ENCODE data around the gene FAIM2. TPM values are rescaled to one million over a fixed set of nuclear protein-coding genes. Genes with fewer than 3 reads are reported as not detected.

The FAIM2 gene
- polyA plus RNA-seq, 1 donor from 2014 or later, result 5.3 TPM

DNA sequence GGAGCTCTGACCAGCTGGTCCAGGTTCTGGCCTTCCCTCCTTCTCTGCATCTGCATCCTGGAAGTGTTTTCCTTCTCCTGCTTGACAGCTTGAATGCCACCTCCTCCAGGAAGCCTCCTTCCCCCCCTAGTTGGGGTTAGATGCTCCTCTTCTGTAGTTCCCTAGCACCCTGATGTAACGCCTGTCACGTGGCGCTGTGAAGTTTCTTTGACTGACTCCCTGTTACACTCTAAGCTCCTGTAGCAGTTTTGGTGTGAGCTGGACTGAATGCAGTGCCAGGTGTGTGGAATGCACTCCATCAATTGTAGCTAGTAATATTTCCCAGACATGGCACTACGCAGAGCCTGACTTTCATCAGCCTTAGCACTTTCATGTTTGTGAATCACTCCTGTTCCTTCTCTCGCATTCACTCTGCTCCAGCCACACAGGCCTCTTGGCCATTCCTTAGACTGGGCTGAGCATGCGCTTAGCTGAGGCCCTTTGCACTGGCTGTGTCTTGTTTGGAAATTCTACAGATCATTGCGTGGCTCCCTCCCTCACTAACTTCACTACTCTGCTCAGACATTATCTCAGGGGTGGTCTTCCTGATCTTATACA lies 2.1 kb upstream of the FAIM2 start:
- H3K4me2 ChIP-seq (ENCODE audit: low read length), result no peak overlapping the region
- no peak overlapping the region for H3K4me3 ChIP-seq (ENCODE audit: low read length)
- no peak overlapping the region for H3K27ac ChIP-seq (ENCODE audit: low read length)
- no peaks in the 10 kb centered on the region for H3F3A ChIP-seq (ENCODE audit: insufficient read depth, low read length, poor library complexity, severe bottlenecking)
- H3K27me3 ChIP-seq (ENCODE audit: insufficient read depth, low read depth, low read length), result no peaks in the 10 kb centered on the region
- no peaks in the 10 kb centered on the region for H4K20me1 ChIP-seq (ENCODE audit: insufficient read depth)
- H2AFZ ChIP-seq (ENCODE audit: low read depth, low read length), result no peak overlapping the region
- no peaks in the 10 kb centered on the region for H3K9me3 ChIP-seq (ENCODE audit: low read length)
- no peaks in the 10 kb centered on the region for H3K36me3 ChIP-seq (ENCODE audit: insufficient read depth, low read length)
- TF ChIP-seq EP300 (conservative IDR thresholded peaks at IDR 0.05; ENCODE audit: poor library complexity, severe bottlenecking) (no peak), REST (IDR thresholded peaks at IDR 0.05; ENCODE audit: borderline replicate concordance) (no peak), CTCF (IDR thresholded peaks at IDR 0.05; ENCODE audit: poor library complexity, severe bottlenecking) (no peak), MXI1 (conservative IDR thresholded peaks at IDR 0.05; ENCODE audit: poor library complexity, severe bottlenecking) (no peak), POLR2AphosphoS5 (IDR thresholded peaks at IDR 0.05) (no peak), SMC3 (conservative IDR thresholded peaks at IDR 0.05; ENCODE audit: poor library complexity) (no peak), RAD21 (conservative IDR thresholded peaks at IDR 0.05) (no peak), TAF1 (IDR thresholded peaks at IDR 0.05; ENCODE audit: low read depth) (no peak), EZH2 (IDR thresholded peaks at IDR 0.05; ENCODE audit: borderline replicate concordance, insufficient read depth, low read length, poor library complexity, severe bottlenecking) (no peak)
- H3K9ac ChIP-seq (ENCODE audit: low read length), result no peak overlapping the region
- H3K79me2 ChIP-seq (replicated peaks; ENCODE audit: insufficient read depth, low read length), result no peaks in the 10 kb centered on the region
- H3K9me2 ChIP-seq (ENCODE audit: insufficient read depth, low read length), result no peaks in the 10 kb centered on the region

GRCh38 chr12:49904601-49905000 lies 901 bp upstream of the FAIM2 start:
- H3K27me3 ChIP-seq (ENCODE audit: insufficient read depth, low read depth, low read length), result no peaks in the 10 kb centered on the region
- peak overlapping the region; percentile 52 for H3K27ac ChIP-seq (ENCODE audit: low read length)
- H2AFZ ChIP-seq (ENCODE audit: low read depth, low read length), result peak overlapping the region; percentile 51
- TF ChIP-seq REST (IDR thresholded peaks at IDR 0.05; ENCODE audit: borderline replicate concordance) (no peak), EZH2 (IDR thresholded peaks at IDR 0.05; ENCODE audit: borderline replicate concordance, insufficient read depth, low read length, poor library complexity, severe bottlenecking) (no peak), EP300 (conservative IDR thresholded peaks at IDR 0.05; ENCODE audit: poor library complexity, severe bottlenecking) (no peak), TAF1 (IDR thresholded peaks at IDR 0.05; ENCODE audit: low read depth) (no peak), SMC3 (conservative IDR thresholded peaks at IDR 0.05; ENCODE audit: poor library complexity) (no peak), MXI1 (conservative IDR thresholded peaks at IDR 0.05; ENCODE audit: poor library complexity, severe bottlenecking) (no peak), POLR2AphosphoS5 (IDR thresholded peaks at IDR 0.05) (no peak), CTCF (IDR thresholded peaks at IDR 0.05; ENCODE audit: poor library complexity, severe bottlenecking) (no peak), RAD21 (conservative IDR thresholded peaks at IDR 0.05) (no peak)
- no peak overlapping the region for H3K4me2 ChIP-seq (ENCODE audit: low read length)
- H3K9me2 ChIP-seq (ENCODE audit: insufficient read depth, low read length), result no peaks in the 10 kb centered on the region
- no peaks in the 10 kb centered on the region for H4K20me1 ChIP-seq (ENCODE audit: insufficient read depth)
- no peaks in the 10 kb centered on the region for H3K79me2 ChIP-seq (replicated peaks; ENCODE audit: insufficient read depth, low read length)
- H3K36me3 ChIP-seq (ENCODE audit: insufficient read depth, low read length), result no peaks in the 10 kb centered on the region
- no peaks in the 10 kb centered on the region for H3K9me3 ChIP-seq (ENCODE audit: low read length)
- H3F3A ChIP-seq (ENCODE audit: insufficient read depth, low read length, poor library complexity, severe bottlenecking), result no peaks in the 10 kb centered on the region
- H3K9ac ChIP-seq (ENCODE audit: low read length), result peak overlapping the region; percentile 62
- H3K4me3 ChIP-seq (ENCODE audit: low read length), result peak overlapping the region; percentile 62

All from neural cell (in vitro differentiated cells).